ENCODE results near the gene LMX1B. TPM values are rescaled to one million over a fixed set of nuclear protein-coding genes. Genes with fewer than 3 reads are reported as not detected.

LMX1B gene
- polyA plus RNA-seq, 1 of the 3 experiments (the other 2 are of a cell fraction) = not detected

- H3K4me1 ChIP-seq (ENCODE audit: control insufficient read depth in 1 of 2, insufficient read depth in 2 of 2, low read depth in 1 of 2, low read length in 1 of 2) = peaks cover 0 to 7% of the 10 kb centered on the region in 2 experiments; a peak in 1 of 4 replicates
- no peaks in the 10 kb centered on the region for H4K20me1 ChIP-seq (ENCODE audit: insufficient read depth)
- no peaks in the 10 kb centered on the region for H3K9me2 ChIP-seq
- H3K4me2 ChIP-seq = no peak overlapping the region
- H3K27me3 ChIP-seq (ENCODE audit: insufficient read depth) = peaks cover 21% of the 10 kb centered on the region
- no peak overlapping the region for H3K27ac ChIP-seq (ENCODE audit: low read depth in 2 of 2, low read length in 1 of 2)
- WGBS (ENCODE audit: low lambda C conversion rate) = 57% methylated on average over 15 of the region's 20 CpGs
- H3K4me3 ChIP-seq (ENCODE audit: low read depth in 2 of 2, low read length in 1 of 2) = no peak overlapping the region
- H2AFZ ChIP-seq (ENCODE audit: low read depth) = no peak overlapping the region
- no peaks in the 10 kb centered on the region for H3K36me3 ChIP-seq (replicated peaks in 1 of 2; ENCODE audit: control insufficient read depth in 1 of 2, insufficient read depth in 2 of 2, low read length in 1 of 2)
- POLR2A ChIA-PET = no interaction called here
- no peak for DNase-seq
- CTCF ChIA-PET = interaction anchor here (0.9 to 2.1 kb wide), 5 partner anchors 20 to 118 kb away, joined by 3 to 5 read pairs (median 4); no protein-coding TSS in a partner anchor
- no peak overlapping the region for H3K9ac ChIP-seq
- no peaks in the 10 kb centered on the region for H3K79me2 ChIP-seq (ENCODE audit: insufficient read depth)
- H3F3A ChIP-seq (replicated peaks; ENCODE audit: insufficient read depth) = no peaks in the 10 kb centered on the region
- no peaks in the 10 kb centered on the region for H3K9me3 ChIP-seq
- no peak for TF ChIP-seq CHD2 (IDR thresholded peaks at IDR 0.05; ENCODE audit: low read length, partially characterized antibody)
- TF ChIP-seq YY1 (IDR thresholded peaks at IDR 0.05; ENCODE audit: low read depth) = no peak
- TF ChIP-seq RXRA (IDR thresholded peaks at IDR 0.05; ENCODE audit: borderline replicate concordance, low read depth) = no peak
- TF ChIP-seq FOXJ3 (CRISPR knock-in tag; IDR thresholded peaks at IDR 0.05) = no peak
Measured at GRCh38 chr9:126587187-126588185, 26.2 kb upstream of the LMX1B start.

GRCh38 chr9:126588491-126589168 lies 25.1 kb upstream of the LMX1B start:
- no peak overlapping the region for H3K4me2 ChIP-seq
- H2AFZ ChIP-seq (ENCODE audit: low read depth) = no peak overlapping the region
- H3K27ac ChIP-seq (ENCODE audit: low read depth in 2 of 2, low read length in 1 of 2) = no peak overlapping the region
- H3K9ac ChIP-seq = no peak overlapping the region
- no peaks in the 10 kb centered on the region for H4K20me1 ChIP-seq (ENCODE audit: insufficient read depth)
- CTCF ChIA-PET = interaction anchor here (1.0 to 2.0 kb wide), 3 partner anchors 14 to 117 kb away, joined by 3 to 4 read pairs (median 4); no protein-coding TSS in a partner anchor
- TF ChIP-seq REST (IDR thresholded peaks at IDR 0.05; ENCODE audit: low read depth, low read length) (no peak), POLR2AphosphoS5 (IDR thresholded peaks at IDR 0.05; ENCODE audit: low read depth, low read length) (no peak), PBX3 (IDR thresholded peaks at IDR 0.05) (no peak), CHD2 (IDR thresholded peaks at IDR 0.05; ENCODE audit: low read length, partially characterized antibody) (no peak), CTCF (IDR thresholded peaks at IDR 0.05) (no peak)
- H3K9me3 ChIP-seq = no peaks in the 10 kb centered on the region
- H3K4me3 ChIP-seq (ENCODE audit: low read depth in 2 of 2, low read length in 1 of 2) = no peak overlapping the region
- no peaks in the 10 kb centered on the region for H3K79me2 ChIP-seq (ENCODE audit: insufficient read depth)
- peaks cover 22% of the 10 kb centered on the region for H3K27me3 ChIP-seq (ENCODE audit: insufficient read depth)
- no peak for DNase-seq
- POLR2A ChIA-PET = no interaction called here
- WGBS (ENCODE audit: low lambda C conversion rate) = 50% methylated on average over 9 of the region's 10 CpGs
- H3K4me1 ChIP-seq (ENCODE audit: control insufficient read depth in 1 of 2, insufficient read depth in 2 of 2, low read depth in 1 of 2, low read length in 1 of 2) = peaks cover 0 to 7% of the 10 kb centered on the region in 2 experiments; a peak in 1 of 4 replicates
- H3K36me3 ChIP-seq (replicated peaks in 1 of 2; ENCODE audit: control insufficient read depth in 1 of 2, insufficient read depth in 2 of 2, low read length in 1 of 2) = no peaks in the 10 kb centered on the region
- H3K9me2 ChIP-seq = no peaks in the 10 kb centered on the region
- no peaks in the 10 kb centered on the region for H3F3A ChIP-seq (replicated peaks; ENCODE audit: insufficient read depth)

All from SK-N-SH (cell line).